HG03280 (cell line): ENCODE results near the gene COX6B1.
A peak's percentile ranks its signal among the peaks of the same experiment; 100 is the strongest.
"Not testable (repeated sequence)": the region's sequence is repeated elsewhere in the genome, so short reads cannot be mapped to it uniquely, and the experiment has no call there.

Source experiments
- ATAC-seq: cut with Tn5 transposase; IDR thresholded peaks from one replicate; pipeline ENCODE4 v1.9.1; 2021; ENCODE audit warnings: mild to moderate bottlenecking, moderate library complexity; ENCODE audit not compliant: unreplicated experiment

The COX6B1 gene

GRCh38 chr19:35633727-35634440 is 14.2 kb upstream of the COX6B1 start:
- no peak for ATAC-seq

DNA sequence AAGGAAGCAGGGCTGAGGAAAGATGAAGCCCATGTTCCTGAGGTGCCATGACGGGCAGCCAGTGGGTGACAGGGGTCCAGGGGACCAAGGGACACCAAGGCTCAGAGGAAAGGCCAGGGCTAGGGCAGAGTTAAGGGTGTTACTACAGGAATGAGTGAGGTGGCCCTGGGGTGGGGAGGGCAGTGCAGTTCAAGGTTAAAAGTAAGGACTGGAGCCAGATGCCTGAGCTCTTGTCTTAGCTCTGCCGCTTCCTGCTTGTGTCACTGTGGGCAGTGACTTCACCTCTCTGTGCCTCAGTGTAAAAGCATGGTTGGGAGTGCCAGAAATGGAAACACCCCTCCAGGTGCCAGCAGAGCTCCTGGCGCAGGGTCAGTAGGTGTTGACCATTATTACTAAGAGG is 11.5 kb upstream of the COX6B1 start:
- ATAC-seq = no peak

GRCh38 chr19:35637165-35637564 is 11.0 kb upstream of the COX6B1 start:
- ATAC-seq = no peak

GRCh38 chr19:35639321-35639639 is 8.8 kb upstream of the COX6B1 start:
- no peak for ATAC-seq

DNA sequence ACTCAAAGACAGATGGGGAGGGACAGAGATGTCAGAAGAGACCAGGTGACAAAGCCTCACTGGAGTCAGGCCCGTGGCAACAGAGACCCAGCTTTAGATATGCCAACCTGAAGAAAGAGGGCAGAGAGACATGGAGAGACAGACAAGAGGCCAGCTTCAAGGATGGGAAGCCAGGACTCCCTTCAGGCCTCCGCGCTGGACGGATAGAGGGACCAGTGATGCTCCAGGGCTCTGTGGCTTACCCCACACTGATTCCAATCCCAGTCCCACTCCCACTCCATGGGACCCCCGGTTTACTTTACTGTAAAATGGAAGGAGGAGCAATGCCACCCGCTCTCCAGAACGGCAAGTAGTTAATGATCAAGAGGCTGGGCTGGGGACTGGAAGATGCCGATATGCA is 8.3 kb upstream of the COX6B1 start:
- ATAC-seq = no peak

GRCh38 chr19:35641515-35642151 is 6.5 kb upstream of the COX6B1 start, which contains the start of gene ETV2:
ETV2 (plus strand) TSS chr19:35641745; CDS start chr19:35642461, 716 bp downstream.
- ATAC-seq = no peak

DNA sequence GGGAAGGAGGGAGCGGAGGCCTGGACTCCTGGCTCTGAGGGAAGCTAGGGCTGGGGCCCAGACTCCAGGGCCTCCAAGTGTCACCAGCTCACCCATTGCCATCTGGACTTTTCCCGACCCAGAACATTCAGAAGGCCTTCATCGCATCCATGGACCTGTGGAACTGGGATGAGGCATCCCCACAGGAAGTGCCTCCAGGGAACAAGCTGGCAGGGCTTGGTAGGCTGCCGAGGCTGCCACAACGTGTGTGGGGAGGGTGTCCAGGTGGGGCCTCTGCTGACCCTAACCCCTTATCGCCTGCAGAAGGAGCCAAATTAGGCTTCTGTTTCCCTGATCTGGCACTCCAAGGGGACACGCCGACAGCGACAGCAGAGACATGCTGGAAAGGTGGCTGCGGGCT is 5.8 kb upstream of the COX6B1 start:
- ATAC-seq = no peak

GRCh38 chr19:35642798-35643254 is 5.3 kb upstream of the COX6B1 start:
- ATAC-seq = no peak

DNA sequence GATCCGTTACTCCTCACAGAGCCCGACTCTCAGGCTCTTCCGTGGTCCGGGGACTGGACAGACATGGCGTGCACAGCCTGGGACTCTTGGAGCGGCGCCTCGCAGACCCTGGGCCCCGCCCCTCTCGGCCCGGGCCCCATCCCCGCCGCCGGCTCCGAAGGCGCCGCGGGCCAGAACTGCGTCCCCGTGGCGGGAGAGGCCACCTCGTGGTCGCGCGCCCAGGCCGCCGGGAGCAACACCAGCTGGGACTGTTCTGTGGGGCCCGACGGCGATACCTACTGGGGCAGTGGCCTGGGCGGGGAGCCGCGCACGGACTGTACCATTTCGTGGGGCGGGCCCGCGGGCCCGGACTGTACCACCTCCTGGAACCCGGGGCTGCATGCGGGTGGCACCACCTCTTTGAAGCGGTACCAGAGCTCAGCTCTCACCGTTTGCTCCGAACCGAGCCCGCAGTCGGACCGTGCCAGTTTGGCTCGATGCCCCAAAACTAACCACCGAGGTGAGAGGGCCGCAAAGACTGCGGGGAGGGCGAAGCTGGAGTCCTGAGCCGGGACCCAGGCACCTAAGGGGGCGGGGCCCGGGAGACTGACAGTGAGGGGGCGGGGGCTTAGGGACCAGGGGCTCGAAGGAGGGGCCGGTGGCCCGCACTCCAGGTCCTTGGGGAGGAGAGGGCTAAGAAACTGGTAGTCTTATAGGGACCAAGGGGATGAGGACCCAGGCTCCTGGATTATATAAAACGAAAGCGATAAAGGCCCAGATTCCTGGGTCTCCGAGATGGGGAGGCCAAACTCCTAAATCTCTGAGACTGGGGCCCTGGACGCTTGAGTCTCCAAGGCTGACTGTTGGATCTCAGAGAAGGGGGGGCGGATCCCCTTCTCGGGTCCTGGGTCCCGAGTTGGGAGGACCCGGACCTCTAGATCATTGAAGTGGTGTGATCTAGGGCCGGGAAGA is 4.6 kb upstream of the COX6B1 start:
- ATAC-seq = peak; percentile 38

- ATAC-seq = peak; percentile 75
Observed at GRCh38 chr19:35644206-35644986, 3.7 kb upstream of the COX6B1 start.

DNA sequence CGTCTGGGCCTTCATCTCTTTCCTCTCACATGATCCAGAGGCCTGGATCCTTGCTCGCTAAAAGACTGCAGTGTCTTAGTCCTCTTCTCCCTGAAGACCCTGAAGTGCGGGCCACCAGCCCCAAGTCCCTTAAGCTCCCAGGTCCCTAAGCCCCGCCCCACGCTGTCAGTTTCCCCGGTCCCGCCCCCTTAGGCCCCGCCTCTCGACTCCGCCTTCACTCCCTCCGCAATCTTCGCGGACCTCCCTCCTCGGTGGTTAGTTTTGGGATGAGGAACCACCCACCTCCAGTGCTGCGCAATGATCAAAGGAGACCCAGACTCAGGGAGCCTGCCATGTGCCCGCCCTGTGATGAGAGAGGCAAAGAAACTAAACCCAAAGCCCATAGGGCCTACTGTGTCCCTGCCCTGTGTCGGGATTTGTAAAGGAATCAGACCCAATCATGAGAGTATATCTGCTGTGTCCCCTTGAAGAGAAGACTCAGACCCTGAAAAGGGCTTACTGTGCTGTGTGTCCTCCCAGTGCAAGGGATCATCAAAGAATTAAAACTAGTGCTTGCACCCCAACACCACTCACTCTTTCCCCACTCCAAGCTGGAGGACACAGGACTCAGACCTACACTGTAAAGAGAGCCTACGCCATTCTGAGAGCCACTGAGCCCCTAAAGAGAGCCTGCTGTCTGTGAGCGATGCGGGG is 3.0 kb upstream of the COX6B1 start:
- no peak for ATAC-seq

- no peak for ATAC-seq
Observed at GRCh38 chr19:35645680-35646511, 2.2 kb upstream of the COX6B1 start.

DNA sequence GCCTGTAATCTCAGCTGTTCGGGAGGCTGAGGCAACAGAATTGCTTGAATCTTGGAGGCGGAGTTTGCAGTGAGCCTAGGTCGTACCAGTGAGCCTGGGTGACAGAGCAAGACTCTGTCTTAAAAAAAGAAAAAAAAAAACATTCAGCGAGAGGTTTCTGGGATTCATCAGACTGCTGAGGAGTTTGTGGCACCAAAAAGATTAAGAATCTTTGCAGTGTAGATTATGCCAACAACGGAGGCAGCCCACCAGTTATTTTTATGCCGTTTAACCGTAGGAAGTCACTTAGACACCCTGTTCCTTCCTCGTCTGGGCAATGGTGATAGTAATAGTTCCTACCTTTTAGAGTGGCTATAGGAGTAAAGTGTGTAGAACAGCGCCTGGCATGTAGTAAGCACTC is 2.5 kb downstream of the COX6B1 start:
- no peak for ATAC-seq

- ATAC-seq = not testable (repeated sequence)
Observed at GRCh38 chr19:35654828-35655227, 6.7 kb downstream of the COX6B1 start.

- no peak for ATAC-seq
Observed at GRCh38 chr19:35655600-35655999, 7.5 kb downstream of the COX6B1 start.

- ATAC-seq = no peak
Observed at GRCh38 chr19:35656700-35657099, 8.6 kb downstream of the COX6B1 start.

DNA sequence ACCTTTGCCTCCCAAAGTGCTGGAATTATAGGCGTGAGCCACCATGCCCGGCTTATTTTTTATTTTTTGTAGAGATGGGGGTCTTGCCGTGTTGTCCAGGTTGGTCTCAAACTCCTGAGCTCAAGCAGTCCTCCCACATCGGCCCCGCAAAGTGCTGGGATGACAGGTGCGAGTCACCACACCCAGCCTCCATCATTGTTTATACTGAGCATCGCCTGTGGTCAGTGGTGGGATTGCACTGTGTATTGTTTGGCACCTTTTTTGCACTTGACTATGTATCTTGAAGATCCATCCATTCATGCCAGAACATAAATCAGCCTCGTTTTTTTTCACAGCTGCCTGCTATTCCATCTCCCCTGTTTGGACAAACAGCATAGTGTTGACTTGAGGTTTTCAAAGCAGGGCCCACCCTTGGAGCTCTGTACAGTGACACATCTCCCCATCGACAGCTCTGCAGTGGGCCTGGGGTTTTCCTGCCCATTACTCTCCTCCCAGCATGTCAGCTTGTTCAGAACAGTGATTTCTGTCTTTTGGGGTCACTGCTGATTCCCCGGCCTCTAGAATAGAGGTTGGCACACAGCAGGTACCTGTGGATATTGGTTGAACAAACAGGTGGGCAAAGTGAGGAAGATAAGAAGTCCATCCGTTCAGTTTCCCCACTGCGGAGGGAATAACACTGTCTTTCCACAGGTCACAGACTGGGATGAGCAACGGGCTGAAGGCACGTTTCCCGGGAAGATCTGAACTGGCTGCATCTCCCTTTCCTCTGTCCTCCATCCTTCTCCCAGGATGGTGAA is 10.0 kb downstream of the COX6B1 start:
- no peak for ATAC-seq

- no peak for ATAC-seq
Observed at GRCh38 chr19:35661995-35662340, 13.8 kb downstream of the COX6B1 start.

- ATAC-seq = no peak
Observed at GRCh38 chr19:35663981-35664380, 15.9 kb downstream of the COX6B1 start.
